GM12801 (cell line): ENCODE results near the gene FBRS.

Experiments used
- TF ChIP-seq, protein P1 (sequence below): IDR thresholded peaks from one replicate; pipeline ENCODE4 v1.5.1; 2011; ENCODE audit warnings: control low read depth; ENCODE audit not compliant: insufficient read length; ENCODE audit errors: extremely low read depth

FBRS gene

DNA sequence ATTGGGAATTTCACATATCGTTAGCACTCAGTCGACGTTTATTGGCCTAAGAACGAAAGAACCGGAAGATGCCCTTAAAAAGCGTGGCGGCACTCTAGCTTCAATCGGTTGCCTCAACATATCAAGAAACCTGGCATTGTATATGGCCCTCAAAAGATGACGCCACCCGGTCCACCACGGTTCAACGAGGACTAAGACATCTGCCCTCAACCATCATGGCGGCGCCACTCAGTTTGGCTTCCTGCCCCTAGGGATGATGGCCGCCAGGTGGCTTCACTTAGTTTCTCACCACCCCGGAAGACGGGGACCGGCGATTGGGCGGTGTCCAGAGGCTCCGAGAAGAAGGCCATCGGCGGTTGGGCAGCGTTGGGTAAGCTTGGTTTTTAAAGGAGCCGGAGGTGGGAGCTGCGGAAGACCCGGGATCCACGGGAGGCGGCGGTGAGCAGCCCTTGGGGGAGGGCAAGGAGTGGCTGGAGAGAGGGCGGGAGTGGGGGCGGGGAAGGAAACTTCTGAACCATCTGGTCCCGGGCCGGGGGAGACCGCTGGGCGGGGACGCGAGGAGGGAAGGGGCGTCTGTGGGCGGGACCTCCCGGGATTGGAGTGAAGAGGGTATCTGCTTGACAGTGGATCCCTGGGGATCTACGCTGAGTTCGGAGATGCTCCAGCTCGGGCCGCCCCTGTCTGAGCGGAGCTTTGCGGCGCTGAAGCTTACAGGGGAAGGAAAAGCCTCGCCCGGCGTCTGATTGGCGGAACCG, 7.7 kb upstream of the FBRS start, which contains the start of gene PRR14:
Gene PRR14 (plus strand): TSS at position 592 of the 755 bp plus-strand sequence. CDS start 686 bp downstream, outside the sequence.
- TF ChIP-seq, protein P1, sequence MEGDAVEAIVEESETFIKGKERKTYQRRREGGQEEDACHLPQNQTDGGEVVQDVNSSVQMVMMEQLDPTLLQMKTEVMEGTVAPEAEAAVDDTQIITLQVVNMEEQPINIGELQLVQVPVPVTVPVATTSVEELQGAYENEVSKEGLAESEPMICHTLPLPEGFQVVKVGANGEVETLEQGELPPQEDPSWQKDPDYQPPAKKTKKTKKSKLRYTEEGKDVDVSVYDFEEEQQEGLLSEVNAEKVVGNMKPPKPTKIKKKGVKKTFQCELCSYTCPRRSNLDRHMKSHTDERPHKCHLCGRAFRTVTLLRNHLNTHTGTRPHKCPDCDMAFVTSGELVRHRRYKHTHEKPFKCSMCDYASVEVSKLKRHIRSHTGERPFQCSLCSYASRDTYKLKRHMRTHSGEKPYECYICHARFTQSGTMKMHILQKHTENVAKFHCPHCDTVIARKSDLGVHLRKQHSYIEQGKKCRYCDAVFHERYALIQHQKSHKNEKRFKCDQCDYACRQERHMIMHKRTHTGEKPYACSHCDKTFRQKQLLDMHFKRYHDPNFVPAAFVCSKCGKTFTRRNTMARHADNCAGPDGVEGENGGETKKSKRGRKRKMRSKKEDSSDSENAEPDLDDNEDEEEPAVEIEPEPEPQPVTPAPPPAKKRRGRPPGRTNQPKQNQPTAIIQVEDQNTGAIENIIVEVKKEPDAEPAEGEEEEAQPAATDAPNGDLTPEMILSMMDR = no peak

DNA sequence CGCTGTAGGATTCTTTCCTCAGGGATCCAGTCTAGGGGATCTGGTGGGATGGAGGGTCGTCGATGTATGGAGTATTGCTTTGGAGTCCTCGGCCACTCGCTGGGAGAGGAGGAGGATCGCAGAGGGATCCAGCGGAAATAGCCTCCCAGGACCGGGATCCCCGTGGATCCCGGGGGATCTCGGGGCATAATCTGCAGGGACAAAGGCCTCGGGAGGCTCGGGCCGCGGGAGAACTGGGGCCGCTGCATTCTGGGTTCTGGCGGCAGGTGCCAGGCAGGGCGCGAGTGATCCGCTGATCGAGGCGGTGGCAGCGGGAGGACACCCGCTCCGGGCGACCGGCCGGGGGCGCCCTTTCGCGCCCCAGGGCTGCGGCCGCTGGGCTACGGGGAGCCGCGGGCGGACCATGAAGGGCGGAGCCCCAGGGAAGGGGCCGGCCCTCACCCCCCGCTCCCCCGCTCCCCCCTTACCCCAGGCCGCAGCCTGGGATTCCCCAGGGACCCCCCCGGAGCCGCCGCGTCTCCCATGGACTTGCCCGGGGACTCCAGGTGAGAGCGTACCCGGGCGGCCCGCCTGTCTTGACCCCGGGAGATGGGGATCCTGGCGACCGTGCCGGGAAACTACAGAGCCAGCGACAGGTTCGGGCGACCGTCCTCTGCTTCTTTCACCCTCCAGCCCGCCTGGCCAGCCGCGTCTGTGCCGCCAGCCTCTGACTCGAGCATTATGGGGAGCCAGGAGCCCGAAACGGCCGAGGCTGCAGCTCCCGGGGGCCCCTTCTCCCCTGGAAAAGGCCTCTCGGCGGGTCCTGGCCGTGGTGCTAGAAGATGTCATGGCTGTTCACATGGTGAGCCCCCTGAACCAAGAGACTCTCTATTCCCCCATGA, 6.9 kb upstream of the FBRS start:
- TF ChIP-seq, protein P1 = no peak

DNA sequence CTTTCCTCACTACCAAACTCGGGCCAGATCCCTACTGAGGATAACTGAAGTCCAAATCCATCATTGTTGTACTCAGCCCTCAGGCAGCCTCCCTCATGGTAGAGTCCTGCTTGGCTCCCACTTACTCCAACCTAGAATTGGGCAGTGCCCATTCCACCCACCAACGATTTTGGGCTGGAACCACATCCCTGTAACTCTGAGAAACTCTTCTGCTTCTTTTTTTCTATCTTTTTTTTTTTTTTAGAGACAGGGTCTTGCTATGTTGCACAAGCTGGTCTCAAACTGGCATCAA, 6.3 kb upstream of the FBRS start:
- TF ChIP-seq, protein P1 = no peak

DNA sequence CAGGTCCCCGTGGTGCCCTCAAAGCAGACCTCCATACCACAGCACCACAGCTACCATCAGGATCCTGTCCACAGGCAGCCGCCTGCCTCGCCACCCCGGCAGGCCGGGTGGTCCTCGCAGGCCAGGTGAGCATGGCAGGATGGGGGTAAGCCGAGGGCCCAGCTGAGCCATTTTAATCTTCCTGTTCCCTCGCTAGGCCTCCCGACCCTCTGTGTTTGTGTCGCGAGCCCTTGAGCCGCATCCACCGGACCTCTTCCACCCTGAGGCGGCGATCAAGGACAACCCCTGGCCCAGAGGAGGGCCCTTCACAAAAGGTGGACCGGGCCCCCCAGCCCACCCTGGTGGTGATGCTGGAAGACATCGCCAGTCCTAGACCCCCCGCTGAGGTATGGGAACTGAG, 5.5 kb upstream of the FBRS start:
- TF ChIP-seq, protein P1 = no peak

DNA sequence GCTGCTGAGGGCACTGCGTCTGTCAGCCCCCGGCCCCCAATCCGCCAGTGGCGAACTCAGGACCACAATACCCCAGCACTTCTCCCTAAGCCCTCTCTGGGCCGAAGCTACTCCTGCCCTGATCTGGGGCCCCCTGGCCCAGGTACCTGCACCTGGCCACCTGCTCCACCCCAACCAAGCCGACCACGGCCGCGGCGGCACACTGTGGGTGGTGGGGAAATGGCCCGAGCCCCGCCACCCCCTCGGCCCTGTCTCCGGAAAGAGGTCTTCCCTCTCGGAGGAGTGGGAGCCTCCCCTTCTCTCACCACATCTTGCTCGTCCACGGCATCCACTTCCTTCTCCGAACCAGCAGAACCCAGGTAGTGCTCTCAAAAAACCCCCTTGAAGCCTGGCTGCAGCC, 3.4 kb upstream of the FBRS start:
- TF ChIP-seq, protein P1 = no peak

DNA sequence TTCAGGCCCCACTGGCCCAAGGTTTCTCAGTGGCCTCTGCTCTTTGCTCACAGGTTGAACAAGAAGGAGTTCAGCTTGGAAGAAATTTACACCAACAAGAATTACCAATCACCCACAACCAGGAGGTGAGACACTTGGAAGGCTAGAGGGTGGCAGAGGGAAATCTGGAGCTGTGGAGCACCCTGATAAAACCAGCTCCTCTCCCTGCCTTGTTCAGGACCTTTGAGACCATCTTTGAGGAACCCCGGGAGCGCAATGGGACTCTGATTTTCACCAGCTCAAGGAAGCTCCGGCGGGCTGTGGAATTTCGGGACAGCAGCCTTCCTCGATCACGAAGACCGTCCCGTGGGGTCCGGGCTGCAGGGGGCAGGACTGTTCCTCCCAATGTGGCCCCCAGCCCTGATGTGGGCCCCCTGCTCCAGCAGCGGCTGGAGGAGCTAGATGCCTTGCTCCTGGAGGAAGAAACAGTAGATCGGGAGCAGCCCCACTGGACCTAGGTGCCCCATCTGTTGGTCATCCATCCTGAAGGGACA, 2.4 kb upstream of the FBRS start:
- TF ChIP-seq, protein P1 = no peak

DNA sequence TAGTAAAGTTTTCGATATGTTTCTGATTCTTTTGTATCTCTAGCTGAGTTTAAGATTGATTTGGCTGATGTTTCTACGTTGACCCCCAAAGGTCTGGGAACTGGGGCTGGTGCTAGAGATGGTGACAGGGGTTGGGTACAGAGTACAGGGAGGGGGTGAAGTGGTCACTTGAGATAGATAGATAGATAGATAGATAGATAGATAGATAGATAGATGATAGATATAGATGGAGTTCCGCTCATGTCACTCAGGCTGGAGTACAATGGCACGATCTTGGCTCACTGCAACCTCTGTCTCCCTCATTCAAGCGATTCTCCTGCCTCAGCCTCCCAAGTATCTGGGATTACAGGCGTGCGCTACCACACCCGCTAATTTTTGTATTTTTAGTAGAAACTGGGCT, 1.8 kb upstream of the FBRS start:
- TF ChIP-seq, protein P1 = no peak
